Mesendoderm (in vitro differentiated cells): ENCODE data around the gene ADGRL1.
"Not testable (repeated sequence)": the region's sequence is repeated elsewhere in the genome, so short reads cannot be mapped to it uniquely, and the experiment has no call there.

Experiments
- DNase-seq: peaks from one replicate; pipeline ENCODE4 v3.0.0; 2013
- H2AK5ac ChIP-seq: 2 replicates; pipeline ENCODE4 v1.6.1; 2013; ENCODE audit warnings: low read length, inconsistent platforms
- H2BK120ac ChIP-seq: 2 replicates; pipeline ENCODE4 v1.6.1; 2013; ENCODE audit warnings: low read depth, mild to moderate bottlenecking, low read length, moderate library complexity, mixed read lengths
- H2BK15ac ChIP-seq: replicated peaks from 2 replicates; pipeline ENCODE4 v1.6.1; 2013; ENCODE audit warnings: low read depth, mild to moderate bottlenecking, moderate library complexity
- H2BK5ac ChIP-seq: 2 replicates; pipeline ENCODE4 v1.6.1; 2013; ENCODE audit warnings: low read length, inconsistent platforms
- H3K18ac ChIP-seq: 2 replicates; pipeline ENCODE4 v1.6.1; 2013; ENCODE audit warnings: mild to moderate bottlenecking, low read length, mixed read lengths
- H3K23ac ChIP-seq: one replicate; pipeline ENCODE4 v1.6.1; 2013; ENCODE audit warnings: low read length
- H3K27ac ChIP-seq: 2 replicates; pipeline ENCODE4 v1.5.1; 2013; ENCODE audit warnings: low read depth, mild to moderate bottlenecking, inconsistent platforms, low read length, moderate library complexity
- H3K27me3 ChIP-seq: 2 replicates; pipeline ENCODE4 v1.6.1; 2013; ENCODE audit warnings: low read length, control low read depth, mild to moderate bottlenecking, inconsistent platforms; ENCODE audit not compliant: insufficient read depth, poor library complexity
- H3K36me3 ChIP-seq: 2 replicates; pipeline ENCODE4 v1.6.1; 2013; ENCODE audit warnings: low read length, inconsistent platforms; ENCODE audit not compliant: control insufficient read depth, insufficient read depth
- H3K4ac ChIP-seq: one replicate; pipeline ENCODE4 v1.6.1; 2013; ENCODE audit warnings: low read depth, mild to moderate bottlenecking, low read length, moderate library complexity
- H3K4me1 ChIP-seq: 2 replicates; pipeline ENCODE4 v1.6.1; 2013; ENCODE audit warnings: low read depth, low read length, inconsistent platforms; ENCODE audit not compliant: control insufficient read depth
- H3K4me2 ChIP-seq: 2 replicates; pipeline ENCODE4 v1.6.1; 2013; ENCODE audit warnings: low read length
- H3K4me3 ChIP-seq: 2 replicates; pipeline ENCODE4 v1.5.1; 2013; ENCODE audit warnings: mild to moderate bottlenecking, low read length
- H3K56ac ChIP-seq: one replicate; pipeline ENCODE4 v1.6.1; 2013; ENCODE audit warnings: low read length
- H3K79me1 ChIP-seq: 2 replicates; pipeline ENCODE4 v1.6.1; 2013; ENCODE audit warnings: low read length, inconsistent platforms
- H3K79me2 ChIP-seq: 2 replicates; pipeline ENCODE4 v1.6.1; 2013; ENCODE audit warnings: mild to moderate bottlenecking, low read length; ENCODE audit not compliant: control insufficient read depth, insufficient read depth
- H3K9ac ChIP-seq: 2 replicates; pipeline ENCODE4 v1.6.1; 2013; ENCODE audit warnings: low read length, inconsistent platforms
- H4K5ac ChIP-seq: one replicate; pipeline ENCODE4 v1.6.1; 2013; ENCODE audit warnings: low read length
- H4K8ac ChIP-seq: one replicate; pipeline ENCODE4 v1.6.1; 2013; ENCODE audit warnings: low read depth, mild to moderate bottlenecking, control low read depth, low read length, moderate library complexity
- WGBS: extraction: QIAGEN DNeasy Blood & Tissue Kit; methylation state at CpG from one replicate; pipeline ENCODE4 v1.1.7; 2013; ENCODE audit warnings: low lambda C conversion rate, missing lambda C conversion rate; ENCODE audit not compliant: insufficient coverage; ENCODE audit errors: extremely low coverage; 5-methylcytosine and 5-hydroxymethylcytosine counted together

ADGRL1 gene

DNA sequence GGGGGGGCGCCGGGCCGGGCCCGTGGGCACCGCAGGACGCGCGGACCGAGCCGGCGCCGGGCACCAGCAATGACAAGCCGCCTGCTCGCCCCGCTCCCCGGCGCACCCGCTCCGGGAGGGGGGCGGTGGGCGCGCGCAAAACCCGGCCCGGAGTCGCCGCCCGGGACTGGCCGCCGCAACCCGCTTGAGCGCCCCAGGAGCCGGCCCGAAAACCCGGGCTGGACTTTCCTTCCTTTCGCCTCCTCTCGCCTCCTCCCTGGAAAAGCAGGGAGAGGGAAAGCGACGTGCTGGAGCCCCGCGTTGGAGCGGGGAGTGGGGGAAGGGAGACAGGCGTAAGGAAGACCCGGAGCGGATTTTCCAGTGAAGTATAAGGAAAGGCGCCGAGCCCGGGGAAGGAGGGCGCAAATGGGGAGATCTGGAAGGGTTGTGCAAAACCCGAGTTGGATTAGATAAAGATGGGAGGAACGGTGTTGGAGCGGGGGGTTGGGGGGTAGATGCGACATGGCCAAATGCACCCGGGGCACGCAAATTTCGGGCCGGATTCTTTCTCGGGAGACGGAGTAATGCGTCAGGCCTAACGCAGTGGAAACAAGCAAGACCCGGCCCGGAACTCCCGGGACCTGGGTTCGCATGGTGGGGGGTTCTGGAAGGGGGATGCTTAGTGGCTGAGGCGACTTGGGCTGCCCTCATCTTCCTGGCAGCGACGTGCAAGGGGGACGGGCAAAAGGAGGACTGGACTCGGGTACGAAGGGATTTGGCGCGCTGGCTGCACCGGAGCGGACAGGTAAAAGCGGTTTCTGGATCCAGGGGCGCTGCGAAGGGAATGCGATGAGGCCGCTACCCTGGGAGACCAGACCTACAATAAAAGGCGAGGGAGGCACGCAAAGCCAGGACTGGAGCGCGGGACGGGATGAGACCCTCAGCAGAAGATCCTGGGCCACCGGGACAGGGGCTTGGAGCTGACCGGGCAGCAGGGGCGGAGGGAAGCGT, 1.1 kb upstream of the ADGRL1 start:
- H3K4me3 ChIP-seq, result peak overlapping the region; percentile 37
- H3K79me1 ChIP-seq, H3K27me3 ChIP-seq, H3K4me1 ChIP-seq, H2BK5ac ChIP-seq, H2AK5ac ChIP-seq, H3K23ac ChIP-seq, H4K8ac ChIP-seq, H3K36me3 ChIP-seq, H4K5ac ChIP-seq: not testable (repeated sequence)
- H3K56ac ChIP-seq, result peak overlapping the region; percentile 79
- peak overlapping the region; percentile 54 for H3K4me2 ChIP-seq
- no CpG with 5 or more reads among the region's 89 CpGs for WGBS
- H3K79me2 ChIP-seq, result peaks cover 34% of the 10 kb centered on the region
- peak overlapping the region; percentile 35 for H2BK120ac ChIP-seq
- H3K9ac ChIP-seq, result peak overlapping the region; percentile 53
- peak overlapping the region; percentile 45 for H2BK15ac ChIP-seq
- peak overlapping the region; percentile 80 for H3K18ac ChIP-seq
- H3K27ac ChIP-seq, result peak overlapping the region; percentile 92
- peak overlapping the region; percentile 60 for H3K4ac ChIP-seq
- peak; percentile 98 for DNase-seq

DNA sequence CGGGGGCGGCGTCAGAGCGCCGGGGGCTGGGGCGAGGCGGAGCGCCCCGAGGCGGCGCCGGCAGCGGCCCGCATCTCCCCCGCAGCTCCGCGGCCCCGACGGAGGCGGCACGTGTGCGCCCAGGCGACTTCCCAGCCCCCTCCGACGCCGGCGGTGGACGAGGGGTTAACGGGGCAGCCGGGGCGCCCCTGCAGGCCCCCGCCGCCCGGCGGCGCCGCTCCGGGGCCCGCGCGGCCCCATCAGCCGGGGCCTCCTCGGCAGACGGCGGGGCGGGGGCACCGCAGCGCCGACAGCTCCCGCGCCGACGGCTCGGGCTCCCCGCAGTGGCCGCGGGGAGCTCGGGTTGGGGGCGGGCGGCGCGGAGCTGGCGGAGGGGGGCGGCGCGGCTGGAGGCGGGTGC, 339 bp upstream of the ADGRL1 start:
- H3K4ac ChIP-seq, result peak overlapping the region; percentile 16
- not testable (repeated sequence) for H2BK15ac ChIP-seq, H2BK120ac ChIP-seq, H3K27me3 ChIP-seq, H3K4me3 ChIP-seq, H3K4me1 ChIP-seq, H4K8ac ChIP-seq, H3K36me3 ChIP-seq, H3K4me2 ChIP-seq, H4K5ac ChIP-seq, H2BK5ac ChIP-seq, DNase-seq, H3K27ac ChIP-seq, H3K23ac ChIP-seq, H2AK5ac ChIP-seq, H3K79me1 ChIP-seq
- no CpG with 5 or more reads among the region's 67 CpGs for WGBS
- H3K56ac ChIP-seq, result peak overlapping the region; percentile 78
- peak overlapping the region; percentile 36 for H3K18ac ChIP-seq
- peak overlapping the region; percentile 51 for H3K9ac ChIP-seq
- peaks cover 41% of the 10 kb centered on the region for H3K79me2 ChIP-seq

DNA sequence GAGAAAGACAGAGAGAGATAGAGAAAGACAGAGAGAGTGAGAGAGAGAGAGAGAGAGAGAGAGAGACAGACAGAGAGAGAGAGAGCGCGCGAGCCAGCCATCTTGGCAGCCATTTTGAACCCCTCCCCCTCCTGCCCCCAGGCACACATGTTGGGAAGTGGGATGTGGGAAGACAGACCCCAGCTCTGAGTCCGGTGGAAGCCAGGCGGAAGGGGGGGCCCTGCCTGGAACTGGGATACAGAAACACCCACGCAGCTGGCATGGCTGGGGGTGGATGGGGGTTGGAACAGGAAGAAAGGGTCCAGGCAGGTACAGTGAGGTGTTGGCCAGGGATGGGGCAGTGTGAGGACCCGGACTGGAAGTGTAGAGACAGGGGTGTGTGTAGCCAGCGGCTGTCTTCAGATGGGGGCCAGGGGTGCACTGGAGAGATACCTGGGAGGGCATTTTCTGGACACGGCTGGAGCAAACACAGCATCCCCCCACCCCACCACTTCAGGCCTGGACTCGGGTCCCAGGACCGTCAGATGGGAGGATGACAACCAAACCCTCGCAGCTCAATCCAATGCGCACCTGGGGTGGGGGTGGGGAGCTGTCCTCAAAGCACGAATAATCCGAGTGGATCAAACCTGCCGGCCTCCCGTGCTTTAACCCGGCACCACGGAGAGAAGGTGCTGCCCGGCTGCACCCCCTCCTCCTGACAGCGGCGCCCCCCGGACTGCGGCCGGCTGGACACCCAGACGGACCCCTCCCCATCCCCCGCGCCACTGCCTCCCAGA, 1.1 kb downstream of the ADGRL1 start:
- WGBS, result no CpG with 5 or more reads among the region's 28 CpGs
- not testable (repeated sequence) for H3K27ac ChIP-seq, H3K36me3 ChIP-seq, H3K4me1 ChIP-seq, H3K4ac ChIP-seq, H3K23ac ChIP-seq, H2BK120ac ChIP-seq, H4K8ac ChIP-seq, H3K27me3 ChIP-seq, H3K79me1 ChIP-seq, H2AK5ac ChIP-seq, H4K5ac ChIP-seq, H2BK5ac ChIP-seq, H2BK15ac ChIP-seq
- Histone ChIP-seq H3K4me2 (peak overlapping the region; percentile 84), H3K79me2 (peaks cover 48% of the 10 kb centered on the region), H3K9ac (peak overlapping the region; percentile 72), H3K56ac (peak overlapping the region; percentile 90), H3K4me3 (peak overlapping the region; percentile 55), H3K18ac (peak overlapping the region; percentile 36)
- DNase-seq, result peak; percentile 45

DNA sequence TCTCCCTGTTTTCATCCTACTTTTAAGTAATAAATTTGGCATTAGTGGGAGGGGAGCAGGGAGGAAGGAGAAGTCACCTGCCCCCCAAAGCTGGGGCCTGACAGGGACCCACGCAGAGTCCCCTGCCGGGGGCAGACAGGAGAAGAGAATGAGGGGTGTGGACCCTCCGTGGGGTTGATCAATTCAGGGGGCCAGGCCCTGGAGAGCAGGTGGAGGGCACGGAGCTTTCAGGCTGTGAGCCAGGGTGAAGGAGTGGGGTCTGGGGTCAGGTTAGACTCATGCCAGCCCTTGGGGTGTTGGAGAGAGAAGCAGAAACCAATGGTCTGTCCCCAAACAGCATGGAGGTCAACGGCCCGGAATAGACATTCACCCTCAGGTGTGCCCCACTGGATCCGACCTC, 1.8 kb downstream of the ADGRL1 start:
- not testable (repeated sequence) for DNase-seq, H4K5ac ChIP-seq, H2BK5ac ChIP-seq, H3K27ac ChIP-seq, H3K4me1 ChIP-seq, H3K79me1 ChIP-seq, H2BK120ac ChIP-seq, H3K18ac ChIP-seq, H3K27me3 ChIP-seq, H3K4me2 ChIP-seq, H4K8ac ChIP-seq, H3K4me3 ChIP-seq, H2AK5ac ChIP-seq, H2BK15ac ChIP-seq, H3K23ac ChIP-seq, H3K36me3 ChIP-seq
- Histone ChIP-seq H3K4ac (peak overlapping the region; percentile 20), H3K56ac (peak overlapping the region; percentile 56), H3K79me2 (peaks cover 50% of the 10 kb centered on the region), H3K9ac (peak overlapping the region; percentile 31)
- no CpG with 5 or more reads among the region's 7 CpGs for WGBS

DNA sequence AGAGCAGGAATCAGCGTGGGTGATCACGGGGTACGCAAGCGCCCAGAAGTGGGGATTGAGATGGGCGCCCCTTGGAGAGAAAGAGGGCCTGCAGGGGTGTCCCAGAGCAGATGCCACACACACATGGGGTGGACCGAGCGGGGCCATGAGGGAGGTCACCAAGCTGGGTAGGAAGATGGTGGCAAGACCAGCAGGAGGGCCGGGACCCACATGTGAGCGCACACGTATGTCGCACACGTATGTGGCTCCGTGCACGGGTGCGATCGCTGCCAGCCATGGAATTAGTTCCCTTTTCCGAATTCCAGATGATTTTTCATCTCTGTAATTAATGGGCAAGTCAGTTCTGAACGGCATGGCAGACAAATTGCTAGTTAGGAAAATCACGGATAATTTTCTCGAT, 2.2 kb downstream of the ADGRL1 start:
- not testable (repeated sequence) for DNase-seq, H3K27me3 ChIP-seq, H3K4me3 ChIP-seq, H3K56ac ChIP-seq, H4K8ac ChIP-seq, H3K4me1 ChIP-seq, H3K23ac ChIP-seq, H2BK120ac ChIP-seq, H3K18ac ChIP-seq, H2BK5ac ChIP-seq, H3K27ac ChIP-seq, H3K9ac ChIP-seq, H3K4me2 ChIP-seq, H3K4ac ChIP-seq, H2AK5ac ChIP-seq, H2BK15ac ChIP-seq, H3K36me3 ChIP-seq, H4K5ac ChIP-seq, H3K79me1 ChIP-seq
- peaks cover 55% of the 10 kb centered on the region for H3K79me2 ChIP-seq
- WGBS, result no CpG with 5 or more reads among the region's 20 CpGs
